Amniotic stem cell (primary cell): ENCODE data around the gene SLC12A8.

Experiments used
- DNase-seq: peaks from one replicate; lab custom pipeline; 2025; lab: John Stamatoyannopoulos, UW

Gene SLC12A8

DNA sequence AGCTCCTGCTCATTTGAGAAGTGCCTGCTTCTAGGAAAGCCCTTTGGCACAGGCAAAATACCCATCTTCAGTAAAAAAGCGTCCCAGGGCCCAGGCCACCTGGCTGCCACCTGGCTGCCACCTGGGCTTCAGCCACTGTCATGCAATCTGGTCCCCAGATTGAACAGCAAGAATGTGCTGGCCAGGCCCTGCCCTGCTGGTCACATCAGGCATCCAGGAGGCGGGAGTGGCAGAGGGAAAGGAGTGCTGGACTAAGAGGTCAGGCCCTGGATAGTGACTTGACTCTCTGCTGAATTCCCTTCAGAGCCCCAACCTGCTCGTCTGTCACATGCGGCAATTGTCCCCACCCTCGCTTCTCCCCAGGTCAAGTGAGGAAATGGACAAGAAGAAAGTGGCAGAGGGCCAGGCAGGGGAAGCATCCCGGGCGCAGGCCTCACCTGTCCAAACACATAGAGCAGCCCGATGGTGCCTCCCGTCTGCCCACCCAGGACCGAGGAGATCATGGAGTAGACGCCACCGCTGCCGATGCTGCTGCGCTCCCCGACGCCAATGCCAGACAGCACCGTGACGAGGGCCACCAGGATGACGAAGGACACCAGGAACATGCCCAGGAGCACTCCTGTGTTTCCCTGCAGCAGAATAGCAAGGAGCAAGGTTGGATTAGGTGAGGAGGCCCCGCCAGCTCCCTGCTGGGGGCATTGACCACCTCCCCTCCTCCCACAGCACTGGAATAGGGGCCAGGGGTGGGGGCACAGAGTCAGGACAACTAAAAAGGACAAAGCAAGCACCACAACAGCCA lies 25.5 kb downstream of the SLC12A8 start:
- DNase-seq, result no peak

DNA sequence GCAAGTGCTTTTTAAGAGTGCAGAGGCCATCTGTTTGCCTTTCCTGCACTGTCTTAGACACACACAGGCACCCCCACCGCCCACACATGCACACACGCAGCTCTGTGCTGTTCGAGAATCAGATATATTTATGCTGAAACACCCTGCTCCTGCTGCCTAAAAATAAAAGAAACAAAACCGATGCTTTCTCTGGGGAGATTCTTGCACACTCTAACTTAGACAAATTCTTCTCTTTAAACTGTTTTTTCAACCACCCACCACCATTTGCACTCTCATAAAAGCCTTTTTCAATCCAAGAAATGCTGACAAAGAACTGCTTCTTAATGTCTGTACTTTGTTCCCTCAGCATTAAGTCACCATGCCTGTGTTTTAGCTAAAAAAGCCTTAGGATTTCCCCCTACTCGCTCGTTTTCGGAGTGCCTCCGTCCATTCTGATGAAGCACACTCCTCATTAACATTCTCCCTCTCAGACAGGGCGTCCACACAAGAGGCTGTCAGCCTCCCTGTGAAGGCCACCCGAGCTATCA lies 26.2 kb downstream of the SLC12A8 start:
- no peak for DNase-seq

DNA sequence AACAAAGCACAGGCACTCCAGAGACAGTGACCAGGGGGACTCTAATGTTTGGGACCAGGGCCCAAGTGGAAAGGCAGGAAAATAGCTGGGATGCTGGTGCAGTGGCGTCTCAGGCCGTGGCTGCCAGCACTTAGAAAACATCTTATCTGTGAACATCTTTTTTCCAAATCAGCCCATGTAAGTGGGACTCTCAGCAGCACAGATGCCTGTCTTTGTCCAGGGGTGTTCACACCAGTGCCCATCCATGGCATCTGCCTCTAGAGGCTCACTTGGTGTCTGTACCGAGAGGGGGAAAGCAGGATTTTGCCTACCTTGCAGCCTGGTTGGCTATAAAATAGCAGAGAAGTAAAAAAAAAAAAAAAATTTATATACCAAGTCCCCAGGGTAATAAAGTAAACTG lies 26.7 kb downstream of the SLC12A8 start:
- DNase-seq, result no peak

DNA sequence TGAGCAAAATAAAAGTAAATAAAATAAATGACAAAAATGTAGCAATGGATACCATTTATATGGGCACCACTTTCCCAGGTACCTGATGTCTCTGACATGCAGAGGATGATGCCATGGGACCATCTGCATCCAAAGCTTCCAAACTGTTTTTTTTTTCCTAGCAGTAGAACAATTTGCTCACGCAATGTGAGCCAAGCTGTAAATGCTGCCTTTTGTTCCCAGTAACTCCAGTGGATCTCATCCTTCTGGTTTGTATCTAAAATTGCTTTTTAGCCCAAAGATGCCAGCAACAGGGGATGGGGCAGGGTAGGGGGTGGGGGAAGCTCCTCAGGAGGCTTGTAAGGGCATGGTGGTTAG lies 32.7 kb downstream of the SLC12A8 start:
- no peak for DNase-seq

DNA sequence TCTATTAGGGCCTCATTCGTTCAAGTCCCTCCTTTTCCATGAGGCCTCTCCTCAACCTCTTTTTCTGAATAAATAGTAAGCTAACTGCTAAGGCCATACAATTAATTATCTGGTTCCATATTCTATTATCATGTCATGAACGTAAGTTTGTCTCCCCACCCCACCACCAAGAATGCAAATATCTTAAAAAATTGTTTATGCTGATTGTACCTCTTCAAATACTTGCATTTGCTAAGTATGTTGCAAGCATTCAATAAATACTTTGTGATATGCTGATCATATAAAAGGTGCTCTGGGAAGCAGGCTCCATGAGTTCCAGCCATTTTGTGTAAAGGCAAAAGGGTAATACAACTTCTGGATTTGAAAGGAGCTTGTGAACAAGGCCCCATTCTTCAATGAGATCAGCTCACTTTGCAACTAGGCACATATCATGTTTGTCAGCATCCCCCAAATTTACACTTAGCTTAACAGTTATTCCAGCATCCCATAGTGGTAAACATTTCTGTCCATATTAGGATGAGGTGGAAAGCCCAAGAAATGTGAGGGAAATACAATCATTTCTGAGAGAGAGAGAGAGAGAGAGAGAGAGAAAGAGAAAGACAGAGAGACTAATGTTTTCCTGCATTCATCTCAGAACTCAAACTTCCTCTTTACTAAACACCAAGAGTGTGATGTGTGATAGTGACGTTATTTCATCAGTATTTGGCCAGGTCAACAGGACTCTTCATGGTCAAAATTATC lies 33.2 kb downstream of the SLC12A8 start:
- no peak for DNase-seq

DNA sequence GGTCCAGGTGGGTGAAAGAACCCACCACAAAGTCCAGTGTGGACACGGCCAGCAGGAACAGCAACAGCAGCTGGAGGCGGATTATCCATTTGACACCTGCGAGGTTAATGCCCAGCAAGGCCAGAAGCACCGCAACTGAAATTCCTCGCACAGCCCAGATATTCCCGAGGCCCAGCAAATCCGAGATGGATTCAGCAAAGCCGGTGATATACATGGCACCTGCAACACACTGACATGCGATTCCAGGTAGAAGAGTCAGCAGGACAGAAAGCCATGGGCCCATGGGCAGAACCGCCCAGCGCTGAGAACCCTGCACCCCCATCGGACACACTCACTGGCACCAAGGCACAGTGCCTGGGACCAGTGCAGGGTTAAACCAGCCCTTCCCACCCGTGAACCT lies 34.8 kb downstream of the SLC12A8 start:
- DNase-seq, result no peak

DNA sequence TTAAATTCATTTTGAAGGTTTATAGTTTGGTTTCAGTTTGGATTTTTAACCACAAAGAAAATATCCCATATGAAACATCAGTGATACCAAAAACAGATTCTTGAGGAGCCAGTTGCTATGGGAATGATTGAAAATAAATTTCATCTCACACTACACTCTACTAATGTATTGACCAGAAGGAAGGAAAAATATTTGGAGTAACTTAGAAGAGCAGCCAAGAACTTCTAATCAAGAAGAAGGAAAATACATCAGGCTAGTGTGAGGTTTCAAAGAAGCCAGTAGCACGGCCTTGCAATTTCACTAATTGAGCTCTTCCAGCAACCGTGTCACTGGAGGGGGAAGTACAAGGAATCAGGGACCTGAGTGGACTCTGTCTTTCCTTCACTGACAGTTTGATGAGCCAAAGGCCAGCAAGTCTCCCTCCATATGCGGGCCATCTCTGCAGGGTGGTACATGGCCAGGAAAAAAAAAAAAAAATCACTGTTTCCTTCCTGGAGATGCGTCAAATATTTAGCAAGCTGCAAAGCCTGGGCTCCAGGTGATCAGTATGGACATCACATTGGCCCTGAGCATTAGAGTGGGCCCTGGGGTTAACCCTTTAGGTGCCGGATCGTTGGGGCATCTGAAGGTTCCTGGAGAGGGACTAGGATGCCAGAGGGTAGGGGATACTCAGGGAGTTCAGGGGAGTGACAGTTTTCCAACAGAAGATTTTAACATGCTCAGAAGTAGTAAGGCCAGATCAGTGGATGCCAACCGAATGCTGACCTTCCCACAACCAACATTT lies 37.1 kb downstream of the SLC12A8 start:
- no peak for DNase-seq

DNA sequence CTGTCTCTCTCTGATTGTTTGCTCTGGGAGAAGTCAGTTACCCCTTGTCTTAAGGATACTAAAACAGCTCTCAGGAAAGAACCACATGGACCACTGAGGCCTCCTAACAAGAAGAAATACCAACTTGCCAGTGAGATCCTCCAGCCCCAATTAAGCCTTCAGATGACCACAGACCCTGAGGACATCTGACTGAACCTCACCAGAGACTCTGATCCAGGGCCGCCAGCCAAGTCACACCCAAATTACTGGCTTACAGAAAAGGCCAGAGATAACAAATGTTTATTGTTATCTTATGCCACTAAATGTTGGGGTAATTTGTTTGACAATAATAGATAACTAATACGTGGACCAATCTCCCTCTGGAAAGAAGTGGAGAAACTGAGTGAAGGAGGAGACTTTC lies 40.2 kb downstream of the SLC12A8 start:
- no peak for DNase-seq

DNA sequence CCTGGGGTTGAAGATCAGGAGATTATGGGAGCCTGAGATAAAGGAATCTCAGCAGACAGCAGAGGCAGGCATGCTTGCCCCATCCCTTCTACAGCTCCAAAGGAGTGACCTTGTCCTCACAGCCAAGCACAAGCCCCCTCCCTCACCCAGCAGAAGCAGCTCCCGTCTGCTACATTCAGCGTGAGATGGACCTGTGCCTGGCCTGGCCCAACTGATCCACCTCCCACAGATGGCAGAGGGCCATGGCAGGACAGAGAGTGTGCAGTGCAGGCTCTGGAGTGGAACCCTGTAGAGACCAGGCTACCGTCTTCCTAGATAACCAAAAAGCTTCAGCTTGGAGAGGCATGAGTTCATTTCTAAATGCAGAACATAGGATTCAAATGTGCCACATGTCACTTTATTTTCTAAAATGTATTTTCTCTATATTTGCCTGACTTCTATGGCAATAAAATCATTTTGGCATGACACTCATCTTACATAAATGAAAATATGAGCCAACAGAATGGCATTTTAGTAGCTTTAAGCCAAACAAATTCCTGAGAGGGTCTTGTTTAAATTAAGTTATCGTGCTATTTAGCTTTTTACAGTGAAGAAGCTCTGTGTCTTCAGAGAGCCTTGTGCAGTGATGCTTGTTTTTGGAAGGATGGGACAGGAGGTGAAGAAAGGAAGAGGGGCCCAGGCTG lies 43.7 kb downstream of the SLC12A8 start:
- no peak for DNase-seq

DNA sequence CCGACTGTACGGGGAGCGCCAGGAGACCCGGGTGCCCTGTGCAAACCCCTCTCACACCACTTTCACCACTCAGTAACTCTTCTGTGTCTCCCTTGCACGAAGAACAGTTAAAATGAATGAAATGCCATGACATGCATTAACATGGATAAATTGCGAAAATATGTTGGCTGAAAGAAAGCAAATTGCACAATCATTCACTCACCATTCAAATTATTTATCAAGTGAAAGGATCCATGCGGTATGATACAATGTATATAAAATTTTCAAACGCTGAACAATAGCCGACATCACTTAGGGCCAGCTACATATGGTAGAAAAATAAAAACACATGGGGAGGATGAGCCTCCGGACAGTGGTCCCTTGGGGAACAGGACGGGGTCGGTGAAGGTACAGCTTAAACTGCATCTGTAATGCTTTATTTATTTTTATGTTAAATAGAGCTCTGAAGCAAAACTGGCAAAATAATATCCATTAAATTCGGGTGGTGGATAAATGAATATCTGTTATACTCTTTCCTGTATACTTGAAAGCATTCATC lies 45.9 kb downstream of the SLC12A8 start:
- no peak for DNase-seq

DNA sequence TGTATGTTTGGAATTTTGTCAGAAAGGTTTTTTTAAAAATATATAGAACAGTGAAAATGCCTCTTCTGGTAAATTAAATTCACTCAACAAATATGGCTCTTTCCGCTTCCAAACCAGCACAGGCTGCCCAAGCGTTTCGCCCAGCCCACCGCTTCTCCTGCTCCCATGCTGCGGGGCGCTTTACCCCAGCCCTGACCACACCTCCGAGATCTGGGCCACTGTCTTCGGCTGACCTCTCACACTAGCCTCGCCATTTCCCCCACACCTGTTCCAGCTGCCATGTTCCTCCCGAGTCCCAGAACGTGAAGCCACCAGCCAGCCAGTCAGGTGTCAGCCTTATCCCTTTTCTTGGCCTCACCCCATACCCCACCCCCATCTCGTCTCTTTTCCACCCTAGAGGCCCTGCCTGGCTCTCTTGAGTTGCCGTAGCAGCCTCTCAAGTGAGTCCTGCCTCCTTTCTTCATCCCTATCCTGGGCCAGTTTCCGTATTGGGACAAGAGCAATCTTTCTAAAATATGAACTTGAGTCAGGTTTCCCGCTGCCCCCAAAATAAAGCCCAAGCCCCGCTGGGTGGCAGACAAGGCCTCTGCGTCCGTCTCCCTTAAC lies 46.5 kb downstream of the SLC12A8 start:
- DNase-seq, result no peak

DNA sequence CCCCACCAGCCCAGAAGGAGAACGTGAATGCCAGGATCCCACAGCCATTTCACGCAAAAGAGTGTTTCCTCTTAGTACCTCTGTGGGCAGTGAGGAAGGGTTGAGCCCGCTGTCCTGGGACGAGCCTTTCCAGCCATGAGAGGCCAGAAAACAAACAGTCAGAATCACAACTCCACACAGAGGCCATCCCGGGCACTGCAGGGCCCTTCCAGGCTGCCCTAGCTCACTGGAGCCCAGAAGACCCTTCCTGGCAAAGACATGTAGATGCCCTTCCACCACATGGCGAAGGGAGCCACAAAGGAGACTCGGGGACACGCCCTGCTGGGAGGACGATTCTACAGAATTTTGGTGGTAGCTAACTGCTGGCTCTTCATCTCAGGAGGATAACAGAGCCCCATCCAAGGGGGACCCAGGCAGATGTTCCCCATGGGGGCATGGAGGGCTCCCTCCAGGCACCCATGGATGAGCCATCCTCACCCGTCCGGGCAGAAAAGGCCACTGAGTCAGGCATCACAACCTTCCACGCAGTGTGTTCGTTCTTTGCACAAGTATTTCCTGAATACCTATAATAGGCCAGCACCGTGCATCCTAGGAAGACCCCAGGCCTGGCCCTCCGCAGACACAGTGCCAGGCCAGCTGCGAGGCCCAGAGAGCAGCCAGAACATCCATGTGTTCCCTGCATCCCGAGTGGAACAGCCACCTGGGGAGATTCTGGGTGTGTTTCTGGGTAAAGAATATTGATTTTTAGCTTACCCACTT lies 47.2 kb downstream of the SLC12A8 start:
- no peak for DNase-seq

DNA sequence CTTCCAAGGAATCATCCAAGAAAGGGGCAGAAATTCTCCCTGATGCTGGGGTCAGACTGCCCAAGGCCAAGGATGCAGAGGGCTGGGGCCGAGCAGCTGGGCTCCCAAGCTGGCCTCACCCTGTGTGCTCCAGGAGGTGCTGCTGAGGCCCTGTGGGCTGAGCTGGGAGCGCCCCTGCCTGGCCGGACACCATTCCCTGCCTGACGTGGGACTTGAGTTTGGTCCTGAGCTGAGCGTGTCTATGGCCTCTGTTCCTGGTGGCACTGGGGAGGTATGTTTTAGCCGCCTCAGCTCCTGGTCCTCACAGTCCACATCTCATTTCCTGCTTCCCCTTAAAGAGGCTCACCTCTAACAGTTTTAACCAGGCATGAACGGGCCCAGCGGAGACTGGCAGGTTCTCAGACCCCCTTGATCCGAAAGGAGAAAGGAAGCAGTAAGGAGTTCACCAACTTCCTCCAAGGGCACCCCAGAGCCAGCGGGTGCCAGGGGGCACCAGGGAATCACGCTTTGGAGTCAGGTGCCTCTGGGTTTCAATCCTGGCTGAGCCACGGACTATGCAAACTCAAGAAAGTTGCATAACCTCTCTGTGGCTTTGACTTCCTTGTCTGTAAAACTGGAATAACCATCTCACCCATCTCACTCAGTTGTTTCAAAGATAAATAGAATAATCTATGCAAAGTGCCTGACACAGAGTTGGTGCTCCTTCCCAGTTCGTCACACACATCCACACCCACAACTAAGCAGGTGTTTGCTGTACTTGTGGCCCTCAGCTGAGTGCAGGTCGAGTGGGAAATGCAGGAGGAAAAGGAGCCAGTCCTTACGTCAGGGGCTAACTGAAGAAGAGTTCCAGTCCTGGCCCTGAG lies 48.6 kb downstream of the SLC12A8 start:
- DNase-seq, result no peak

DNA sequence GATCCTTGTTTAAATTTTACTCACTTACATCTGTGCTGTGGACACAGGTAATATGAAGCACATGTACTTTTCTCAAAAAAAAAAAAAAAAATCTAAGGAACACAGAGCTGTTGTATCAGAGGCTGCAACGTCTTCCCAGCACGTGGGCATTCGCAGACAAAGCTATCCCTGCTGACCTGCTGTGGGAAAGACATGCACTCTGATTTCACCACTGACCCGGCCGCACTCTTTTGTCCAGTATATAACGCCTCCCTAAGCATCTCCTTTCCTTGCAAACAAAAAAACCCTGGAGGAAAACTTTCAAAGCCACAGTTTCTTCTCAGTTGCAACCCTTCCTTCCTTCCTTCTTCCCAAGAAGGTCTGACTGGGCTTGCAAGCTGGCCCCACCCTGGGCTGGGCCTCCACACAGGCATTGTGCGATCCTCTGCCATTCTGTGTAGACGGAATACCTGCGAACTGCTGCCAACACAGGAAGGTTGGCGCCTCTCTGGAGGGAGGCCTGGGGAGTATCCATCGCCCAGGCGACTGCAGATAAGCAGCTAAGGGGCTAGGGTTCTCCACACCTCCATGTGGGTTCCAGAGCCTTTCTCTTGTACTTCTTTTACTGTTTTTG lies 50.8 kb downstream of the SLC12A8 start:
- DNase-seq, result no peak

DNA sequence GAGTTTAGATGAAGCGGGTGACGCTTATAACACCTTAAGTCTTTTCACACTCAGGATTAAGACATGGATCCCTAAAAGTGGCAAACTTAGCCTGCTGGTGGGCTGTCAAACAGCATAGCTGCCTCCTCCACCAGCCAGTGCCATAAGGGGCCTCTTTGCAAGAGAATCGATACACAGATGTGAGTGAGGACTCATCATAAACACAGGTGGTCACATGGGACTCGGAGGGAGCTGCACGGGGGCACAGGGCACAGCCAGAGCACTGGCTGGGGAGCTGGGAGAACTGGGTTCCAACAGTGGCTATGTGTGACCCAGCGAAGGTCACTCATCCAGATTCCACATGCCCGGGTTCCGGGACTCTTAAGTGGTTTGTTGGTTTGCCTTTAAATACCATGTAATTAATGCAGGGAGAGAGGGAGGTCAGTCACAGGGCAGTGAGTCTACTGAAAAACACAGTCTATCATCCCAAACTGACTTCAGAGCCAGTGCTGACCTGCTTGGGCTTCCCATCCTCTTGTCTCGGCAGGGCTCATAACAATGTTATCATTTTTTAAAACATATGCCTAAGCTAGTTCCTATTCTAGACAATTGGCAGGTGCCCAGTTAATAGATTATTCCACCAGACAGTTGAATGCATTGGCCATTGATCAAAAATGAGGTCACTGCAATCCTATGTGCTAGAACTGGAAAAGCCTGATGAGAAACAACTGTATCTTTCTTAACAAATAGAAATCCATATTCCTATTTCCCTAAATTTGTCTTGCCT lies 51.8 kb downstream of the SLC12A8 start:
- no peak for DNase-seq

DNA sequence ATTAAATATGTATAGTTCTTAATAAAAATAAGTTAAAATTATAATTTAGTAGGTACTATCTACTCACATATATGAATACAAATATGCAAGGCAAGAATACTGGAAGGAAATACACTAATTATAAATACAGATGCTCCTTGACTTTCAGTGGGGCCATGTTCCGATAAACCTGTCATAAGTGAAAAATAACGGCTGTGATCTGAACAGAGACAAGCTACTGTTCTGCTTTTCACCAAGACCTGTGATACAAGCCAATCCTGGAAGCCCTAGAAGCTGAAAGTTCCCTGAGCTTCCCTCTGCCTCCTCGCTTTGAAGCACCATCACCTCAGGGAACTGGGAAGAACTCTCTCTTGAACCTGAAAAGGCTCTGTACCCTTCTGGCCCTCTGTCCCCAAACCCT lies 55.4 kb downstream of the SLC12A8 start:
- no peak for DNase-seq

DNA sequence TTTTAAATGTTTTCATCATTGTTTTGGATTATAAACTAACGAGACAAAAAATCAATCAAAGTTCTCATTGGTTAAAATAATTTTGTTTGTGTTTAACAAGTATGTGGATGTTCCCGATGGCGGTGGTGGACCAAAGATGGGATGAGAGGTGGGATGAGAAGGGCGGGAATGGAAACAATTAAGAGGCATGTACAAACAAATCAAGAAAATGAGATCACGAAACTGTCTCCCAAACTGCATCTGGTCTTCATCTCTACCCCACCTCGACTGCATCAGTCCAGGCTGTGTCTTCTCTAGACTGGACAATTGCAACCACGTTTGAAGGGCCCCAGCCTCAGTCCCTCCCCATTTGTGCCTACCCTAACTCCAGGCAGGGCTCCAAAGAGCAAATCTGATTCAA lies 56.1 kb downstream of the SLC12A8 start:
- DNase-seq, result no peak

DNA sequence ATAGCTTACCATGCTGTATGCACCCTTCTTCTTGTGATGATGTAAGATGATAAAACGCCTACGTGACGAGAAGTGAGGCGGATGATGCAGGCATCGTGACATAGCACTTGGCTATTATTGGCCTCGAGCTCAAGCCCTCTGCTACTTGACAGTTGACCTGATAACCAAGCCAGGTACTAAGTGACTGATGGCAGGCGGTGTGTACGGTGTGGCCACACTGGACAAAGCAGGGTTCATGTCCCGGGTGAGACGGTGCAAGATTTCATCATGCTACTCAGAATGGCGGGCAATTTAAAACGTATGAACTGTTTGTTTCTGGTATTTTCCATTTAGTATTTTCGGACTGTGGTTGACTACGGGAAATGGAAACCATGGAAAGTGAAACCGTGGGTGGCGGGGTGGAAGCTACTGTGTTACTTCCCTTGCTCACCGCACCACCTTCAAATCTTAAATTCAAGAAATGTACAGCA lies 57.7 kb downstream of the SLC12A8 start:
- no peak for DNase-seq
